Stimulated activated CD8-positive, alpha-beta memory T cell treated with anti-CD3 and anti-CD28 coated beads, Interleukin-15, amount 100 ng/mL, for 4 hours (primary cell): Measurements from ENCODE around the gene TSPAN4.

Source experiments
- DNase-seq, 2 donors: peaks; one replicate each; pipeline ENCODE4 v3.0.0-alpha.2; 2020; ENCODE audit warnings: low read depth in 2 of 2

The TSPAN4 gene

GRCh38 chr11:823441-824291 is 19.0 kb upstream of the TSPAN4 start:
- no peak for DNase-seq

GRCh38 chr11:824292-824880 is 18.3 kb upstream of the TSPAN4 start:
- no peak for DNase-seq

GRCh38 chr11:824942-825341 is 17.7 kb upstream of the TSPAN4 start:
- no peak for DNase-seq

GRCh38 chr11:825366-826226 is 17.1 kb upstream of the TSPAN4 start:
- no peak for DNase-seq

GRCh38 chr11:826227-826621 is 16.4 kb upstream of the TSPAN4 start:
- DNase-seq: no peak

- DNase-seq: no peak
These were observed 15.9 kb upstream of the TSPAN4 start for GRCh38 chr11:826836-827145.

- no peak for DNase-seq
These were observed 15.3 kb upstream of the TSPAN4 start for GRCh38 chr11:827146-827896.

GRCh38 chr11:827897-828192 is 14.8 kb upstream of the TSPAN4 start, which contains the start of gene CRACR2B:
CRACR2B (plus strand) TSS chr11:827919; CDS start chr11:828608, 689 bp downstream.
- no peak for DNase-seq

- DNase-seq: no peak
These were observed 14.0 kb upstream of the TSPAN4 start for GRCh38 chr11:828506-829175.

- no peak for DNase-seq
These were observed 13.3 kb upstream of the TSPAN4 start for GRCh38 chr11:829176-829846.

- no peak for DNase-seq
These were observed 12.8 kb upstream of the TSPAN4 start for GRCh38 chr11:829847-830294.

- peak in 1 of 2 donors; percentile 40 for DNase-seq
These were observed 12.1 kb upstream of the TSPAN4 start for GRCh38 chr11:830295-831117.

GRCh38 chr11:831118-831864 is 11.4 kb upstream of the TSPAN4 start:
- no peak for DNase-seq

GRCh38 chr11:831961-832528 is 10.6 kb upstream of the TSPAN4 start:
- DNase-seq: no peak

GRCh38 chr11:832529-833113 is 10.0 kb upstream of the TSPAN4 start, which contains the start of gene CD151:
CD151 (plus strand) TSS chr11:832952; CDS start chr11:836070, 3,118 bp downstream.
- DNase-seq: peak in 1 of 2 donors; percentile 22

- no peak for DNase-seq
These were observed 9.4 kb upstream of the TSPAN4 start for GRCh38 chr11:833114-833791.

- DNase-seq: no peak
These were observed 8.8 kb upstream of the TSPAN4 start for GRCh38 chr11:833849-834311.
